PC-9 (cell line): ENCODE results near the gene OR52E4. TPM values are rescaled to one million over a fixed set of nuclear protein-coding genes. Genes with fewer than 3 reads are reported as not detected.

Experiments
- BruUV-seq: library from RNA; stranded (reverse); fragments of 400-500 nt; replicated peaks from 2 replicates; lab custom pipeline; 2021; lab: Mats Ljungman, UMichigan
- CTCF ChIA-PET: fragments of 300-600 bp; sonication (Branson Sonifier 250); formaldehyde crosslinking; loops from one replicate; lab custom pipeline; 2022; ENCODE audit warnings: antibody characterized with exemption; lab: Charles Lee
- POLR2A ChIA-PET: fragments of 300-600 bp; sonication (Branson Sonifier 250); formaldehyde crosslinking; loops from one replicate; lab custom pipeline; 2022; ENCODE audit warnings: antibody characterized with exemption; ENCODE audit not compliant: unreplicated experiment; lab: Charles Lee
- DNase-seq, 2 experiments: peaks; one replicate each; pipeline versions ENCODE4 v3.0.0 to v3.0.0-alpha.2; 2015 to 2022; ENCODE audit warnings: mixed read lengths in 1 of 2
- H2AFZ ChIP-seq: fragments of 200-600 bp; sonication (generic); 2 replicates; pipeline ENCODE4 v1.8.1; 2017; ENCODE audit warnings: antibody characterized with exemption
- H3F3A ChIP-seq: fragments of 200-600 bp; sonication (generic); 2 replicates; pipeline ENCODE4 v1.8.1; 2017; ENCODE audit warnings: antibody characterized with exemption, mild to moderate bottlenecking, low read depth; ENCODE audit not compliant: insufficient read depth
- H3K27ac ChIP-seq: fragments of 200-600 bp; sonication (generic); 2 replicates; pipeline ENCODE4 v1.6.1; 2016; ENCODE audit warnings: mixed run types
- H3K27me3 ChIP-seq: fragments of 200-600 bp; sonication (generic); 2 replicates; pipeline ENCODE4 v1.6.1; 2016; ENCODE audit warnings: low read depth, mixed run types; ENCODE audit not compliant: insufficient read depth
- H3K36me3 ChIP-seq: fragments of 200-600 bp; sonication (generic); 2 replicates; pipeline ENCODE4 v1.6.1; 2016; ENCODE audit warnings: low read depth, mixed run types
- H3K4me1 ChIP-seq: fragments of 200-600 bp; sonication (generic); replicated peaks from 2 replicates; pipeline ENCODE4 v1.6.1; 2016; ENCODE audit warnings: mixed run types; ENCODE audit not compliant: insufficient read depth
- H3K4me2 ChIP-seq: fragments of 200-600 bp; sonication (generic); 2 replicates; pipeline ENCODE4 v1.6.1; 2017; ENCODE audit warnings: mixed run types
- H3K4me3 ChIP-seq: fragments of 200-600 bp; sonication (generic); 2 replicates; pipeline ENCODE4 v1.6.1; 2016; ENCODE audit warnings: mixed run types
- H3K79me2 ChIP-seq: fragments of 200-600 bp; sonication (generic); 2 replicates; pipeline ENCODE4 v1.6.1; 2017; ENCODE audit warnings: low read depth, mixed run types
- H3K9me2 ChIP-seq: fragments of 200-600 bp; sonication (generic); 2 replicates; pipeline ENCODE4 v1.8.1; 2017; ENCODE audit warnings: mild to moderate bottlenecking; ENCODE audit not compliant: insufficient read depth
- H3K9me3 ChIP-seq: fragments of 200-600 bp; sonication (generic); 2 replicates; pipeline ENCODE4 v1.8.1; 2016; ENCODE audit warnings: low read depth; ENCODE audit not compliant: insufficient read depth
- H4K20me1 ChIP-seq: fragments of 200-600 bp; sonication (generic); 2 replicates; pipeline ENCODE4 v1.8.1; 2017; ENCODE audit not compliant: insufficient read depth
- CTCF ChIP-seq: fragments of 200-600 bp; sonication (generic); conservative IDR thresholded peaks from 2 replicates; pipeline ENCODE4 v1.6.1; 2017; ENCODE audit warnings: mixed run types, antibody characterized with exemption, mild to moderate bottlenecking, moderate library complexity
- EZH2 ChIP-seq: fragments of 200-600 bp; sonication (generic); IDR thresholded peaks from 2 replicates; pipeline ENCODE4 v1.8.0; 2017; ENCODE audit warnings: antibody characterized with exemption, low read depth
- intact Hi-C: fragments of 100-400 bp; cut with micrococcal nuclease; formaldehyde crosslinking; loops from one replicate; pipeline ENCODE4 v1.10.0; 2022; ENCODE audit not compliant: unreplicated experiment
- total RNA-seq: library from RNA; stranded (reverse); gene quantifications from 2 replicates; pipeline ENCODE4 v1.2.3, GENCODE V29; 2021

Gene OR52E4
- total RNA-seq, 1 experiment from 2014 or later = not detected

- no peaks in the 10 kb centered on the region for H3K9me3 ChIP-seq
- BruUV-seq = no TSS peak
- CTCF ChIA-PET = no interaction called here
- TF ChIP-seq CTCF (no peak), EZH2 (no peak)
- DNase-seq = no peak
- H3K4me3 ChIP-seq = no peak overlapping the region
- no peak overlapping the region for H3K27ac ChIP-seq
- no peaks in the 10 kb centered on the region for H3F3A ChIP-seq
- H3K9me2 ChIP-seq = no peaks in the 10 kb centered on the region
- H3K79me2 ChIP-seq = no peaks in the 10 kb centered on the region
- intact Hi-C loops = no loop called here
- H3K4me1 ChIP-seq = no peaks in the 10 kb centered on the region
- H3K4me2 ChIP-seq = no peak overlapping the region
- no peak overlapping the region for H2AFZ ChIP-seq
- H4K20me1 ChIP-seq = no peaks in the 10 kb centered on the region
- H3K36me3 ChIP-seq = no peaks in the 10 kb centered on the region
- no peaks in the 10 kb centered on the region for H3K27me3 ChIP-seq
- POLR2A ChIA-PET = no interaction called here
Observed at GRCh38 chr11:5878564-5878963, 1.9 kb upstream of the OR52E4 start.

DNA sequence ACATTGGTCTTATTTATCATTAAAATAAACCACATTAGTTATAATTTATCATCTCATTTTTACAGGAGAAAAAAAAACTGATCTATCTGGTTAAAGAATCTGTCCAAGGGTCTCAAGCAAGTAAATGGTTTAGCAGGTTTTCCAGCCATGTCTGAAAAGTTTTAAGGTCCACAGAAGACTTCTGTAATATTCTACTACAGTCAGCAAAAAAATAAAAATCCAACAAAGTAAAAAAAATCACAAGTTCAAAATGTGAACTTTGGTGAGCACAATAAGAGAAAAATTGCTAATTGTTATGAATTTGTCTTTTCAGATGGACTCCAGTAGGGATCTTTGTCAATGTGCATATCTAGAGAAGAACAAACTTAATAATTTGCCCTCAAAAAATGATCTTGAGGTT is 1.3 kb downstream of the OR52E4 start:
- Histone ChIP-seq H3F3A (no peaks in the 10 kb centered on the region), H3K4me1 (no peaks in the 10 kb centered on the region), H3K4me2 (no peak overlapping the region), H3K36me3 (no peaks in the 10 kb centered on the region), H4K20me1 (no peaks in the 10 kb centered on the region), H3K27me3 (no peaks in the 10 kb centered on the region), H3K9me2 (no peaks in the 10 kb centered on the region), H3K4me3 (no peak overlapping the region), H3K79me2 (no peaks in the 10 kb centered on the region), H3K27ac (no peak overlapping the region), H3K9me3 (no peaks in the 10 kb centered on the region), H2AFZ (no peak overlapping the region)
- no TSS peak for BruUV-seq
- CTCF ChIA-PET = no interaction called here
- POLR2A ChIA-PET = no interaction called here
- DNase-seq = no peak
- TF ChIP-seq CTCF = no peak
- TF ChIP-seq EZH2 = no peak
- intact Hi-C loops = no loop called here

- Histone ChIP-seq H3K27ac (no peak overlapping the region), H3K9me2 (no peaks in the 10 kb centered on the region), H3K36me3 (no peaks in the 10 kb centered on the region), H3K4me1 (no peaks in the 10 kb centered on the region), H3F3A (no peaks in the 10 kb centered on the region), H3K4me3 (no peak overlapping the region), H2AFZ (no peak overlapping the region), H3K9me3 (no peaks in the 10 kb centered on the region), H3K27me3 (no peaks in the 10 kb centered on the region), H3K79me2 (no peaks in the 10 kb centered on the region), H3K4me2 (no peak overlapping the region), H4K20me1 (no peaks in the 10 kb centered on the region)
- BruUV-seq = no TSS peak
- DNase-seq = no peak
- ChIA-PET POLR2A (no interaction called here), CTCF (no interaction called here)
- intact Hi-C loops = no loop called here
- no peak for TF ChIP-seq EZH2
- TF ChIP-seq CTCF = no peak
Observed at GRCh38 chr11:5887172-5887571, 6.7 kb downstream of the OR52E4 start.
